Psoas muscle (tissue), 8 donors: ENCODE measurements around the gene TESK1. TPM values are rescaled to one million over a fixed set of nuclear protein-coding genes. Genes with fewer than 3 reads are reported as not detected.

Experiments used
- ATAC-seq, 4 donors: fragments of 200-7000 bp; cut with Tn5 transposase; one replicate each; pipeline ENCODE4 v1.9.1; 2020; ENCODE audit warnings: moderate library complexity in 3 of 4, mild to moderate bottlenecking in 2 of 4
- DNase-seq, 2 donors: peaks; one replicate each; pipeline ENCODE4 v3.0.0-alpha.2; 2020
- H3K27ac ChIP-seq: fragments of 200-600 bp; one replicate; pipeline ENCODE4 v1.8.0; 2022
- H3K27me3 ChIP-seq, 3 donors: fragments of 200-600 bp in 1 of 3; one replicate each; pipeline versions ENCODE4 v1.6.1 to v1.8.0; 2013 to 2022; ENCODE audit warnings: low read length in 2 of 3, mild to moderate bottlenecking in 2 of 3, moderate library complexity in 1 of 3; ENCODE audit not compliant: insufficient read depth in 3 of 3
- H3K36me3 ChIP-seq, 2 donors: fragments of 200-600 bp in 1 of 2; one replicate each; pipeline versions ENCODE4 v1.6.1 to v1.8.0; 2013 to 2022; ENCODE audit warnings: low read depth in 1 of 2, mild to moderate bottlenecking in 1 of 2, moderate library complexity in 1 of 2; ENCODE audit not compliant: insufficient read depth in 1 of 2
- H3K4me1 ChIP-seq: fragments of 200-600 bp; one replicate; pipeline ENCODE4 v1.8.0; 2022
- H3K4me3 ChIP-seq: fragments of 200-600 bp; one replicate; pipeline ENCODE4 v1.8.0; 2022; ENCODE audit warnings: mild to moderate bottlenecking
- H3K9me3 ChIP-seq: fragments of 200-600 bp; one replicate; pipeline ENCODE4 v1.8.0; 2022
- CTCF ChIP-seq: fragments of 200-600 bp; IDR thresholded peaks from one replicate; pipeline ENCODE4 v1.8.0; 2022; ENCODE audit warnings: antibody characterized with exemption
- WGBS, 3 donors: extraction: QIAGEN DNeasy Blood & Tissue Kit; methylation state at CpG; one replicate each; pipeline versions ENCODE4 v1.1.6 to v1.1.7; 2013; 5-methylcytosine and 5-hydroxymethylcytosine counted together
- intact Hi-C, 2 donors: fragments of 100-400 bp; cut with DNase I; formaldehyde crosslinking; loops; one replicate each; pipeline versions ENCODE4 v1.11.0 to v1.14.2; 2022
- polyA plus RNA-seq, 3 donors: library from polyadenylated mRNA; stranded (reverse); fragments of 200-250 nt; gene quantifications; one replicate each; pipeline ENCODE4 v1.2.3, GENCODE V29; 2013
- total RNA-seq, 4 donors: library from RNA; stranded (reverse); fragmentation: NEBNext Ultra II Directional in 2 of 4; extraction: Animal tissue kit (Norgen Biotek cat#: 25700) in 2 of 4; gene quantifications; one replicate each; pipeline versions ENCODE4 v1.2.1 to v1.2.4, GENCODE V29; 2021 to 2023
- donor health status: healthy with polysubstance abuse.
- donor health status: DM: no; HTN: no; CAD: no; lungs with moderate emphysema.
- donor health status: Bipolar disorder and iron deficiency.
- donor health status: healthy.
- donor health status: DM: yes; HTN: yes; CAD: no.
- donor health status: DM: no; HTN: no; CAD: no.
- donor health status: DM: no; HTN: no; CAD: no.
- donor health status: DM: yes; HTN: yes; CAD: no.

TESK1 gene
- total and polyA plus RNA-seq, 7 donors: 44.4 to 81.0 (median 60.1) TPM

- Histone ChIP-seq H3K36me3 (no peaks in the 10 kb centered on the region), H3K9me3 (no peaks in the 10 kb centered on the region), H3K4me3 (peak overlapping the region; percentile 61), H3K4me1 (peaks cover 4% of the 10 kb centered on the region), H3K27ac (no peak overlapping the region), H3K27me3 (peaks cover 0 to 2% (median 0%) of the 10 kb centered on the region in 3 donors)
- 67 to 73% (median 68%) methylated on average over 8 of the region's 8 CpGs for WGBS, 3 donors
- intact Hi-C loops: no loop called here
- ATAC-seq (no peak), DNase-seq (no peak)
- no peak for TF ChIP-seq CTCF
Measured at GRCh38 chr9:35617548-35617947, 12.5 kb downstream of the TESK1 start.

- no peaks in the 10 kb centered on the region for H3K36me3 ChIP-seq
- peak within 1 kb of the TSS; percentile 61 for H3K4me3 ChIP-seq
- peaks cover 4% of the 10 kb centered on the region for H3K4me1 ChIP-seq
- H3K27me3 ChIP-seq: peaks cover 0 to 2% (median 0%) of the 10 kb centered on the region in 3 donors
- no peak for TF ChIP-seq CTCF
- ATAC-seq (no peak), DNase-seq (peak in 1 of 2 donors; percentile 46)
- H3K9me3 ChIP-seq: no peaks in the 10 kb centered on the region
- no peak within 1 kb of the TSS for H3K27ac ChIP-seq
- WGBS, 3 donors: 70 to 79% (median 73%) methylated on average over 7 of the region's 7 CpGs
- intact Hi-C loops: no loop called here
Measured at GRCh38 chr9:35618325-35618727, 13.3 kb downstream of the TESK1 start, which contains the start of gene CD72. TSS of gene CD72 (minus strand) at chr9:35618413. CDS start at chr9:35618303, 110 bp downstream.

GRCh38 chr9:35618854-35619799, 14.1 kb downstream of the TESK1 start:
- Histone ChIP-seq H3K36me3 (no peaks in the 10 kb centered on the region), H3K4me1 (peaks cover 4% of the 10 kb centered on the region), H3K27me3 (peaks cover 0 to 2% (median 0%) of the 10 kb centered on the region in 3 donors), H3K27ac (no peak overlapping the region), H3K4me3 (no peak overlapping the region), H3K9me3 (no peaks in the 10 kb centered on the region)
- DNase-seq (peak in 1 of 2 donors; percentile 56), ATAC-seq (no peak)
- WGBS, 3 donors: 87 to 91% (median 90%) methylated on average over 17 of the region's 17 CpGs
- intact Hi-C loops: no loop called here
- no peak for TF ChIP-seq CTCF

GRCh38 chr9:35619800-35620158, 14.7 kb downstream of the TESK1 start:
- 55 to 72% (median 64%) methylated on average over 2 of the region's 2 CpGs for WGBS, 3 donors
- Histone ChIP-seq H3K9me3 (no peaks in the 10 kb centered on the region), H3K27ac (no peak overlapping the region), H3K27me3 (peaks cover 0 to 2% (median 0%) of the 10 kb centered on the region in 3 donors), H3K36me3 (no peaks in the 10 kb centered on the region), H3K4me1 (peaks cover 4% of the 10 kb centered on the region), H3K4me3 (no peak overlapping the region)
- intact Hi-C loops: no loop called here
- ATAC-seq (no peak), DNase-seq (no peak)
- no peak for TF ChIP-seq CTCF
